NCI-H345 (cell line): Measurements from ENCODE around the gene HNRNPH1.

Experiments
- DNase-seq: peaks from one replicate; lab custom pipeline; 2025; lab: John Stamatoyannopoulos, UW

HNRNPH1 gene

DNA sequence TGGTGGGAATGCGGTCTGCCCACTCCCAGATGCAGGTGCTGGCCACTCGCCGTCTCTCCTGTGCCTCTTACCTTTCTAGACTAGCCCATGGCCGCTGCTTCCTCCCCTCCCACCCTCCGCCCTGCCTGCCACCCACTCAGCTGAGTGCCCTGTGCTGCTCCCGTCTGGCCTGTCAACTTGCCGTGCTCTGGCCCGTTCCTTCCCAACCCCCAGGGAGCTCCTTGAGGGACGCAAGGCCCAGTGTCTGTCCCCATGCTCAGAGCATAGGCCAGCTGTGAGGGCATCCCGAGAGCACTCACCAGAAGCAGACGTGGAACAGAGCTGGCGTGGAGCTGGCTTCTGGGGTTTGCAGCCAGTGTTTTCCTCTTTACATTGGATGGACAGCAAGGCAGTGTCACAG is 20.2 kb downstream of the HNRNPH1 start:
- DNase-seq: no peak

DNA sequence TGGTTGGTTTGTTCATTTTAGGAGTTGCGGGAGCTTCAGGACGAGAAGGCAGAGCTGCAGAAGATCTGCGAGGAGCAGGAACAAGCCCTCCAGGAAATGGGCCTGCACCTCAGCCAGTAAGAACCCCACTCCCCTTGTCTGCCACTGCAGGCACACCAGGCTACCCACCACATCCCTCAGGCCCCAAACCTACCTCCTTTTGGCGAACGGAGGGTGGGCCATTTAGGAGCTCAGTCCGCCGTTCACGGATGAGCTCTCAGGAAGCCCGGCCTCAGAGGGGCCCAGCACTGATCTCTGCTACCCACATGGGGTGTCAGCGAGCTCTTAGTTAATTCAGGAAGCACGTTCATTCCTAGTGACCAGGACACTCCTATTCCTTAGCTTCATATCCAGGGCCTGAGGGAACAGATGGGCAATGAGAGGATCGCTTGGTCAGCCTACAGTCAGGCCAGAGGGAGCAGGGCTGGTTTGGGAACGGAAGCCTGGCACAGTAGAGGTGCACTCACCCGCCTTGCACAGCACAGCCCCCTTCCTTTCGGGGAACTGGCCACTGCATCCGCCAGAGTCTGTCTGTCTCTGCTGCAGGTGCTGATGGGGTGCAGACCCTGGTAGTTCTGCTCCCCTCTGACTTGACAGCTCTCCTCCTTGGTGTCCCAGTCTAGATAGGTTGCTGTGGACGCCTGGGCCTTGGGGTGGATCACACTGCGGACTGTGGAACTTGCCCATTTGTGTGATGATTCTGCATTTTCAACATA is 21.4 kb downstream of the HNRNPH1 start:
- no peak for DNase-seq

DNA sequence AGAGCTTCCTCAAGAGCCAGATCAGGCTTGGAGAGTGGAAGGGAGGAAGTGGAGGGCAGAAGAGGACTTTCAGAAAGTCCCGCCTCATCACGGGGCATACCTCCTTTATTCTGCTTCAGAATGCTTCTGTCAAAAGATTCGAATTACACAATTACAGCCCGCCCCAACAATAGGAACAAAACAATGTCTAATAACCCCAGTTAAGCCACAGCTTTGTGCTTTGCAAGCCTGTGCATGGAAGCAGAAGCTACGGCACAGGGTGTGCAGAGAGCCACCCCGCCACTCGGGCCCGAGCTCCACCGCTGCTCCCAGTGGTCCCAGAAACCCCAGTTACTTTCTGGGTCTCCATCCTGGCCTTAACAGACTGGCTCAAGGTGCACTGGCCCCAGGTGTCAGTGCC is 23.5 kb downstream of the HNRNPH1 start:
- no peak for DNase-seq

DNA sequence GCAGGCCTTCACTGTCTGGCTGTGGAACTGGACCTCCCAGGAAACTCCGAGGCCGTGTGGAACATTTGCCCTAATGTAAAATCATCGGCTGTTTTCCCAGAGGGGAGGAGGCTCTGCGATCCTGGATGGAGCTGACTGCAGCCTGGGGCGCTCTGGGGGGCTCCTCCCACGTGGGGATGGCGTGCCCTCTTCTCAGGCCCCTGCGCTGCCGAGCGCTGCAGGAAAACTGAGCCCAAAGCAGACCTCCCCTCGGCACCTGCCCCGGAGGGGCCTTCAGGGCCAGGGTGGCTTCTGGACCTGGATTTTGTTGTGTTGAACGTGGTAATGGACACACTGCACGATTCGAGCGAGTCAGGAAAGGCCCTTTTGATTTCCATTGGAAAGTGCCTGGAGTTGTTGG is 23.9 kb downstream of the HNRNPH1 start:
- DNase-seq: no peak

DNA sequence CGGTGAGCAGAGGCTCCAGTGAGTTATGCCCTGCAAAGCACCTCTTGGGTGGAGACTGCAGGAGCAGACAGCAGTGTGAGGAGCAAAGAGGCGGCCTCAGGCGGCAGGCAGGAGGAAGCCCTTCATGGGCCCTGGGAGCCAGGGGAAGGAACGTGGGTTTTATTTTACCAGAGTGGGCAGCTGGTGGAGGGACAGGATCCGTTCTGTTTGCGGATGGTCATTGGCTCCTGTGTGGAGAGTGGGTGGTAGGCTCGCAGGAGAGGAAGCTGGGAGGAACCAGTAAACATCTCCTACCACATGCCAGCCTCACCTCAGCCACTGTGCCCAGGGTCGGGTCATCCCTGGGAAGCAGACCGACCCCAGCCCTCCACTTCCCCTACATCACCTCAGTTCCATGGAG is 24.4 kb downstream of the HNRNPH1 start:
- DNase-seq: no peak

- DNase-seq: peak; percentile 96
Observed at GRCh38 chr5:179596421-179596820, 27.1 kb downstream of the HNRNPH1 start.

- DNase-seq: no peak
Observed at GRCh38 chr5:179595916-179596315, 27.6 kb downstream of the HNRNPH1 start.

DNA sequence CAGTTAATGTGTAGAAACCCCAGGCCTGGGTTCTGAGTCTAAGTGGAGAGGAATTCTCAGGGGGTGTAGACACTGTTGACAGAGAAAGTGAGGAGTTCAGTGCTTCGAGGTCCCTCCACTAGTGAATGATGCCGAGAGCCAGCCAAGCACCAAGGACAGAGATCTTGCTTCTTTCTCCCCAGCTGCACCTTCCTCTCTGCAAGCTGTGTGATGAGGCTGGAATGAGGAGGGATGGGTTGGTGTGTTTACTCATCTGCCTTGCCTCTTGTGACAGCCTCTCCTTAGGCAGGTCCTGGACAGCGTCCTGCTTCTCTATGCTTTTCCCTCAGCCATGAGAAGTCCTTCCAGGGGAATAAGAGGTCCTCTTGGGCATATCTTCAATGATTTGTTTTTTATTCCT is 35.3 kb downstream of the HNRNPH1 start:
- no peak for DNase-seq

GRCh38 chr5:179585941-179586401 is 37.5 kb downstream of the HNRNPH1 start:
- no peak for DNase-seq

DNA sequence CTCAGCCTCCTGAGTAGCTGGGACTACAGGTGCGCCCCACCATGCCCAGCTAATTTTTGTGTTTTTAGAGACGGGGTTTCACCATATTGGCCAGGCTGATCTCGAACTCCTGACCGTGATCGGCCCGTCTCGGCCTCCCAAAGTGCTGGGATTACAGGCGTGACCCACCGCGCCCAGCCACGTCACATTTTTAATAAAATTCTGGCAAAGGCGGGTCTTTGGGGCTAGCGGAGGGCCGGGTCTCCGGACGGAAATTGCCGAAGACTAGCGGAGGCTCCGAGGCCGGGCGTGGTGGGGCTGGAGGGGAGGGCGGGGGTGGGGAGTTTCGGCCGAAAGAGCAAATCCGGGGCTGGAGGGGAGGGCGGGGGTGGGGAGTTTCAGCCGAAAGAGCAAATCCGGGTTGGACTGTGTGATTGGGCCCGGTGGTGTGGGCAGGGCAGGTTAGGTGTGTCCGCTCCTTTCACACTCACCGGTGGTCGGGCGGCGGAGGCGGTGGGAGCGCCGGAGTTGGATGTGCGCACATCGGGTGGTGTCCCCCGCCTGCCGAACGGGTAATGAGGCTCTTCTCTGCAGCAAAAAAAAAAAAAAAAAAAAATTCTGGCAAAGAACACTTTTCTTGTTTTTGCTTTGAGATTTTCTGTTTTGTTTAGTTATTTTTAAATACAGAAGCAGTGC is 46.0 kb downstream of the HNRNPH1 start:
- DNase-seq: no peak

GRCh38 chr5:179572386-179572785 is 51.1 kb downstream of the HNRNPH1 start:
- DNase-seq: no peak

DNA sequence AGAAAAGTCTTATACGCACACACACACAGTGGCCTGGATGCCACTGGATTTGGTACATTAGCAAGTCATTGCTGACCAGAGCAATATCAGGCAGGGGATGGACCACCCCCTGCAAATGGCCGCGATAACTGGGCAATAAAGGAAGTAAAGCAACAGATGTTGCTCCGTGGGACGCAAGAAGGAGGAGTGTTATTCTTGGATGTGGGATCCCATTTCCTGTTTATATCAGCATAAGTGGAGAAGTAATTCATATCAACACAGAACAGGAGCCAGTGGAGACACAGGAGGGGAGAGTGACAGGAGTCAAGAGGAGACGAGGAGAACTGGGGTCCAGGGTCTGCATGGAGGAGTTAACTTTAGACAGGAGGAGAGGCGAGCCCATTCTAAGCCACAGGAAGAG is 54.8 kb downstream of the HNRNPH1 start:
- DNase-seq: no peak

GRCh38 chr5:179564526-179564925 is 58.9 kb downstream of the HNRNPH1 start:
- DNase-seq: no peak
